Kidney (tissue), 14 donors: Measurements from ENCODE around the gene STAP2. TPM values are rescaled to one million over a fixed set of nuclear protein-coding genes. Genes with fewer than 3 reads are reported as not detected.
"Not testable (repeated sequence)": the region's sequence is repeated elsewhere in the genome, so short reads cannot be mapped to it uniquely, and the experiment has no call there.

Experiments
- DNase-seq, 5 donors: peaks; one replicate each; pipeline ENCODE4 v3.0.0-alpha.2; 2013 to 2020
- FAIRE-seq: peaks from 2 replicates; lab custom pipeline; 2012; peaks lifted over from hg19 to GRCh38; lab: Jason Lieb, UNC
- H3K27ac ChIP-seq, 2 donors: one replicate each; pipeline ENCODE4 v1.7.0; 2013; ENCODE audit warnings: low read depth in 2 of 2, low read length in 2 of 2, inconsistent platforms in 1 of 2
- H3K27me3 ChIP-seq: one replicate; pipeline ENCODE4 v1.7.1; 2013; ENCODE audit warnings: low read length, inconsistent platforms; ENCODE audit not compliant: control insufficient read depth, insufficient read depth
- H3K36me3 ChIP-seq, 3 donors: one replicate each; pipeline versions ENCODE4 v1.7.0 to v1.7.1; 2013; ENCODE audit warnings: low read length in 3 of 3, control low read depth in 1 of 3, inconsistent platforms in 1 of 3; ENCODE audit not compliant: insufficient read depth in 3 of 3, control insufficient read depth in 2 of 3
- H3K4me1 ChIP-seq, 3 donors: one replicate each; pipeline versions ENCODE4 v1.7.0 to v1.7.1; 2013; ENCODE audit warnings: low read length in 3 of 3, inconsistent platforms in 1 of 3, low read depth in 1 of 3; ENCODE audit not compliant: control insufficient read depth in 2 of 3, insufficient read depth in 2 of 3
- H3K4me3 ChIP-seq, 3 donors: one replicate each; pipeline versions ENCODE4 v1.7.0 to v1.8.1; 2013; ENCODE audit warnings: low read length in 3 of 3, control low read depth in 1 of 3, inconsistent platforms in 1 of 3
- H3K9ac ChIP-seq, 3 donors: one replicate each; pipeline versions ENCODE4 v1.7.0 to v1.7.1; 2013; ENCODE audit warnings: low read length in 3 of 3, control low read depth in 1 of 3, inconsistent platforms in 1 of 3
- H3K9me3 ChIP-seq, 3 donors: one replicate each; pipeline versions ENCODE4 v1.7.0 to v1.7.1; 2013; ENCODE audit warnings: low read length in 3 of 3, control low read depth in 1 of 3, inconsistent platforms in 1 of 3; ENCODE audit not compliant: control insufficient read depth in 2 of 3, insufficient read depth in 1 of 3
- intact Hi-C: fragments of 100-400 bp; cut with DNase I; formaldehyde crosslinking; loops from one replicate; pipeline ENCODE4 v1.11.1; 2022
- polyA plus RNA-seq: library from polyadenylated mRNA; stranded (reverse); fragments of 350-450 nt; fragmentation: Illumina TruSeq; extraction: RNeasy Lipid Tissue Mini Kit (QIAGEN cat#74804); gene quantifications from one replicate; pipeline ENCODE4 v1.2.3, GENCODE V29; 2014; ENCODE audit warnings: low read depth, low replicate concordance; ENCODE audit not compliant: insufficient read depth
- total RNA-seq: library from RNA; stranded (reverse); fragmentation: NEBNext Ultra II Directional; extraction: Animal tissue kit (Norgen Biotek cat#: 25700); gene quantifications from one replicate; pipeline ENCODE4 v1.2.1, GENCODE V29; 2021
- TF ChIP-seq, protein P1 (sequence below): IDR thresholded peaks from 3 replicates; pipeline ENCODE4 v1.5.1; 2012; ENCODE audit warnings: mild to moderate bottlenecking, moderate library complexity, borderline replicate concordance; ENCODE audit not compliant: insufficient read depth; ENCODE audit errors: extremely low read depth
- donor health status: control.
- donor health status: control.
- donor health status: control.
- donor health status: control.
- donor health status: control.
- donor health status: DM: yes; HTN: yes; CAD: no.
- donor health status: Normal renal cell carcinoma (clear cell type).

STAP2 gene
- total and polyA plus RNA-seq, 2 donors from 2014 or later = 32.3 to 61.5 TPM

DNA sequence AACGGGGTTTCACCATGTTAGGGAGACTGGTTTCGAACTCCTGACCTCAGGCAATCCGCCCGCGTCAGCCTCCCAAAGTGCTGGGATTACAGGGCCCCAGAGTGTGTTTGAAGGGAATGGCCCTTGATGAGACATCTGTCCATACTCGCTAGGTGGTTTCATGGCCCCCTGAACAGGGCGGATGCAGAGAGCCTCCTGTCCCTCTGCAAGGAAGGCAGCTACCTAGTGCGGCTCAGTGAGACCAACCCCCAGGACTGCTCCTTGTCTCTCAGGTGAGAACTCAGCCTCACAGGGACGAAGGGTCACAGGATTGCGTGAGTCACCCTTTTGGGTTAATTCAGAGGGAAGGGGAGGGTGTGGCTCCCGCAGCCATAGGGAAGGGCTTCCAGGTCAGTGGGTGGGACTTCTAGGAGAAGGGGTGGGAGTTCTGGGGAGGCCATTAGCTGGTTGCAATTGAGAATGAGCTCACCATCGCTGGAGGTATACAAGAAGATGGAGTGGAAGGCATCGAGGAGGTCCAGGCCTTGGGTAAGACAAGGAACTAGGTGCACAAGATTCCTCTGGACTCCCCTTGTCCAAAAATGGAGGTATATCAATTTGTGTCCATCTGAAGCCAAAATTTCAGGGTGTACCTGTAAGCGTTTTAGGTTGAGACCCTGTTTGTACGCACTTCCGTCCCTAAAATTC, 50.4 kb downstream of the STAP2 start:
- intact Hi-C loops = no loop called here
- H3K9me3 ChIP-seq = no peaks in the 10 kb centered on the region
- H3K27me3 ChIP-seq = no peaks in the 10 kb centered on the region
- no peak overlapping the region for H3K27ac ChIP-seq
- TF ChIP-seq, protein P1, sequence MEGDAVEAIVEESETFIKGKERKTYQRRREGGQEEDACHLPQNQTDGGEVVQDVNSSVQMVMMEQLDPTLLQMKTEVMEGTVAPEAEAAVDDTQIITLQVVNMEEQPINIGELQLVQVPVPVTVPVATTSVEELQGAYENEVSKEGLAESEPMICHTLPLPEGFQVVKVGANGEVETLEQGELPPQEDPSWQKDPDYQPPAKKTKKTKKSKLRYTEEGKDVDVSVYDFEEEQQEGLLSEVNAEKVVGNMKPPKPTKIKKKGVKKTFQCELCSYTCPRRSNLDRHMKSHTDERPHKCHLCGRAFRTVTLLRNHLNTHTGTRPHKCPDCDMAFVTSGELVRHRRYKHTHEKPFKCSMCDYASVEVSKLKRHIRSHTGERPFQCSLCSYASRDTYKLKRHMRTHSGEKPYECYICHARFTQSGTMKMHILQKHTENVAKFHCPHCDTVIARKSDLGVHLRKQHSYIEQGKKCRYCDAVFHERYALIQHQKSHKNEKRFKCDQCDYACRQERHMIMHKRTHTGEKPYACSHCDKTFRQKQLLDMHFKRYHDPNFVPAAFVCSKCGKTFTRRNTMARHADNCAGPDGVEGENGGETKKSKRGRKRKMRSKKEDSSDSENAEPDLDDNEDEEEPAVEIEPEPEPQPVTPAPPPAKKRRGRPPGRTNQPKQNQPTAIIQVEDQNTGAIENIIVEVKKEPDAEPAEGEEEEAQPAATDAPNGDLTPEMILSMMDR = no peak
- no peak overlapping the region for H3K9ac ChIP-seq
- H3K36me3 ChIP-seq = no peaks in the 10 kb centered on the region
- FAIRE-seq (no peak), DNase-seq (no peak)
- no peaks in the 10 kb centered on the region for H3K4me1 ChIP-seq
- no peak overlapping the region for H3K4me3 ChIP-seq

DNA sequence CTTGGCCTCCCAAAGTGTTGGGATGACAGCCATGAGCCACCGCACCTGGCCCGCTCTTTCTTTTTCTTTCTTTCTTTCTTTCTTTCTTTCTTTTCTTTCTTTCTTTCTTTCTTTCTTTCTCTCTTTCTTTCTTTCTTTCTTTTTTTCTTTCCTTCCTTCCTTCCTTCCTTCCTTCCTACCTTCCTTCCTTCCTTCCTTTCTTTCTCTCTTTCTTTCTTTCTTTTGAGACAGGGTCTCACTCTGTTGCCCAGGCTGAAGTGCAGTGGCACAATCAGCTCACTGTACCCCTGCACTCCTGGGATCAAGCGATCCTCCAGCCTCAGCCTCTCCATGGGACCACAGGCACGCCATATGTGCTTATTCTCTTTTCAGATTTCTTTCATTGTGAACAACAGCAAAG, 52.5 kb downstream of the STAP2 start:
- H3K27ac ChIP-seq, intact Hi-C loops, H3K4me3 ChIP-seq, H3K27me3 ChIP-seq, H3K36me3 ChIP-seq, H3K4me1 ChIP-seq, H3K9me3 ChIP-seq, H3K9ac ChIP-seq, FAIRE-seq, DNase-seq: not testable (repeated sequence)

DNA sequence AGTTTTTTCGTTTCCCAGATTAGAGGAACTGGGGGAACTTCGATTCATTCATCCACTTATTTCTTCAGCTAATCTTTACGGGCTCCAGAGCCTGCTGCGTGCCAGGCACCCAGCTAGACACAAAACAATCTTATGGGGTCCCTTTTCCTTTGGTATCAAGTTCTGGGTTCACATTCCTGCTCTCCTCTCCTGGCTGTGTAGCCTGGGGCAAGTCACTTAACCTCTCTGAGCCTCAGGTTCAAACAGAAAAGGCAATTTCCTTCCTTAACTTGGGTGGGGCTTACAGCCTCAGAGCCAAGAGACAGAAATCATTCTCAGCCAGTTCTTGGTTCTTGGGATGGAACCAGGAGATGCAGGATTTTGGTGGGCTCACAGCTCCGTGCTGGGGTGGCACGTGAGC, 53.7 kb downstream of the STAP2 start:
- Histone ChIP-seq H3K27me3 (no peaks in the 10 kb centered on the region), H3K4me3 (no peak overlapping the region), H3K9me3 (no peaks in the 10 kb centered on the region), H3K27ac (no peak overlapping the region), H3K4me1 (no peaks in the 10 kb centered on the region), H3K36me3 (no peaks in the 10 kb centered on the region), H3K9ac (no peak overlapping the region)
- TF ChIP-seq, protein P1 = no peak
- DNase-seq = no peak
- intact Hi-C loops = no loop called here
- FAIRE-seq = no peak

DNA sequence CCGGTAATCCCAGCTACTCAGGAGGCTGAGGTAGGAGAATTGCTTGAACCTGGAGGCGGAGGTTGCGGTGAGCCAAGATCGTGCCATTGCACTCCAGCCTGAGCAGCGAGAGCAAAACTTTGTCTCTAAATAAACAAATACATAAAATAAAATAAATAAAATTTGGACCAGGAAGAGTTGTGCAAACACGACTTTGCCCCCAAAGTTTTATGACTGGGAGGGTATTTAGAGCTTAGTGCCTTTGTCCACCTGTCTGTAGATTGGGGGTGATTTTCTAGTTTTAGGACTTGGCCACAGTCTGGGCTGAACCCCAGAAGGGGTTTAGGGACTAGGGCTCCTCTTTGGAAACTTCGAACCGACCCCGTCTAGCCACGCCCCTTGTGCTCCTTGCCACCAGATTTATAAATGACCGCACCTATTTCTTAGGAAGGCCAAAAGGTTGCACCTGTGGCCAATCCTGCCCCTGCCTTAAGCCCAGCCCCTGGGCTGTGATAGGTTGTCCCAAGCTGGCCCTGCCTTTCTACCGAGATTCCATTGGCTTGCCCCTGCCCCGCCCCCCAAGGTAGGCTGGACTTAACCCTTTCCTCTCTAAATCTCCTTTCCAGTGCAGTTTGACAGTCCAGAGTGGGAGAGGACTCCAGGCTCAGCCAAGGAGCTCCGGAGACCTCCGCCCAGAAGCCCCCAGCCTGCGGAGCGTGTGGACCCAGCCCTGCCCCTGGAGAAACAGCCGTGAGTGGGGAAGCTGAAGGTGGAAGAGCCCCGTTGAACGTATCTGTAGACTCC, 54.3 kb downstream of the STAP2 start:
- intact Hi-C loops = no loop called here
- DNase-seq (no peak), FAIRE-seq (no peak)
- H3K27me3 ChIP-seq = no peaks in the 10 kb centered on the region
- H3K9ac ChIP-seq = no peak overlapping the region
- no peak overlapping the region for H3K27ac ChIP-seq
- TF ChIP-seq, protein P1 = no peak
- no peaks in the 10 kb centered on the region for H3K4me1 ChIP-seq
- no peaks in the 10 kb centered on the region for H3K36me3 ChIP-seq
- no peaks in the 10 kb centered on the region for H3K9me3 ChIP-seq
- H3K4me3 ChIP-seq = no peak overlapping the region
